Ishikawa (cell line): ENCODE measurements around the gene CT55.
"Not testable (repeated sequence)": the region's sequence is repeated elsewhere in the genome, so short reads cannot be mapped to it uniquely, and the experiment has no call there.

Experiments used
- CEBPB ChIP-seq: IDR thresholded peaks from 2 replicates; pipeline ENCODE4 v1.6.1; 2012
- CREB1 ChIP-seq: IDR thresholded peaks from 2 replicates; pipeline ENCODE4 v1.6.1; 2012; ENCODE audit warnings: low read depth
- EGR1 ChIP-seq: IDR thresholded peaks from 2 replicates; pipeline ENCODE4 v1.6.1; 2012
- EP300 ChIP-seq: IDR thresholded peaks from 2 replicates; pipeline ENCODE4 v1.6.1; 2012; ENCODE audit warnings: borderline replicate concordance
- FOXM1 ChIP-seq: IDR thresholded peaks from 2 replicates; pipeline ENCODE4 v1.6.1; 2012; ENCODE audit warnings: low read depth, borderline replicate concordance
- MAX ChIP-seq: IDR thresholded peaks from 2 replicates; pipeline ENCODE4 v1.6.1; 2012
- NFIC ChIP-seq: IDR thresholded peaks from 2 replicates; pipeline ENCODE4 v1.6.1; 2012
- RAD21 ChIP-seq: IDR thresholded peaks from 2 replicates; pipeline ENCODE4 v1.6.1; 2012; ENCODE audit warnings: low read depth
- REST ChIP-seq: IDR thresholded peaks from 2 replicates; pipeline ENCODE4 v1.6.1; 2012; ENCODE audit warnings: low read depth, mild to moderate bottlenecking
- TAF1 ChIP-seq: IDR thresholded peaks from 2 replicates; pipeline ENCODE4 v1.6.1; 2012; ENCODE audit warnings: low read depth, mild to moderate bottlenecking
- TCF12 ChIP-seq: IDR thresholded peaks from 2 replicates; pipeline ENCODE4 v1.6.1; 2012; ENCODE audit warnings: low read depth
- TEAD4 ChIP-seq: IDR thresholded peaks from 2 replicates; pipeline ENCODE4 v1.6.1; 2012
- USF1 ChIP-seq: IDR thresholded peaks from 2 replicates; pipeline ENCODE4 v1.6.1; 2012
- YY1 ChIP-seq: IDR thresholded peaks from 2 replicates; pipeline ENCODE4 v1.6.1; 2012; ENCODE audit warnings: low read depth
- ZBTB7A ChIP-seq: IDR thresholded peaks from 2 replicates; pipeline ENCODE4 v1.6.1; 2012; ENCODE audit warnings: low read depth

CT55 gene

GRCh38 chrX:135120056-135120576 is 51.1 kb downstream of the CT55 start, which contains the start of gene ETDB:
Gene ETDB, minus strand, starts transcription at chrX:135120526. Its CDS starts 1,265 bp downstream, at chrX:135119261.
- TF ChIP-seq EP300, RAD21, NFIC: not testable (repeated sequence)

- TF ChIP-seq FOXM1 (no peak), EP300 (no peak), TAF1 (no peak), CREB1 (no peak), USF1 (no peak), TEAD4 (no peak), MAX (no peak), CEBPB (no peak), EGR1 (no peak), RAD21 (no peak), YY1 (no peak)
Measured at GRCh38 chrX:135114392-135114791, 56.8 kb downstream of the CT55 start.

- TF ChIP-seq MAX (no peak), TCF12 (no peak), TAF1 (no peak), FOXM1 (no peak), YY1 (no peak), CREB1 (no peak), EGR1 (no peak), CEBPB (no peak), USF1 (no peak), ZBTB7A (no peak), EP300 (no peak), RAD21 (no peak), REST (no peak)
Measured at GRCh38 chrX:135112743-135113142, 58.5 kb downstream of the CT55 start.

GRCh38 chrX:135112096-135112729 is 59.0 kb downstream of the CT55 start:
- TF ChIP-seq MAX (no peak), USF1 (no peak), RAD21 (peak; percentile 57)

- TF ChIP-seq TEAD4 (no peak), FOXM1 (no peak), YY1 (no peak), CEBPB (no peak), EGR1 (no peak), MAX (no peak), RAD21 (no peak), TCF12 (no peak), TAF1 (no peak), REST (no peak), CREB1 (no peak), NFIC (no peak), ZBTB7A (no peak), EP300 (no peak), USF1 (no peak)
Measured at GRCh38 chrX:135109554-135109953, 61.6 kb downstream of the CT55 start.
